ENCODE measurements around the gene PTDSS2. TPM values are rescaled to one million over a fixed set of nuclear protein-coding genes. Genes with fewer than 3 reads are reported as not detected.

PTDSS2 gene
- total RNA-seq, 1 donor from 2014 or later = 47.3 TPM

DNA sequence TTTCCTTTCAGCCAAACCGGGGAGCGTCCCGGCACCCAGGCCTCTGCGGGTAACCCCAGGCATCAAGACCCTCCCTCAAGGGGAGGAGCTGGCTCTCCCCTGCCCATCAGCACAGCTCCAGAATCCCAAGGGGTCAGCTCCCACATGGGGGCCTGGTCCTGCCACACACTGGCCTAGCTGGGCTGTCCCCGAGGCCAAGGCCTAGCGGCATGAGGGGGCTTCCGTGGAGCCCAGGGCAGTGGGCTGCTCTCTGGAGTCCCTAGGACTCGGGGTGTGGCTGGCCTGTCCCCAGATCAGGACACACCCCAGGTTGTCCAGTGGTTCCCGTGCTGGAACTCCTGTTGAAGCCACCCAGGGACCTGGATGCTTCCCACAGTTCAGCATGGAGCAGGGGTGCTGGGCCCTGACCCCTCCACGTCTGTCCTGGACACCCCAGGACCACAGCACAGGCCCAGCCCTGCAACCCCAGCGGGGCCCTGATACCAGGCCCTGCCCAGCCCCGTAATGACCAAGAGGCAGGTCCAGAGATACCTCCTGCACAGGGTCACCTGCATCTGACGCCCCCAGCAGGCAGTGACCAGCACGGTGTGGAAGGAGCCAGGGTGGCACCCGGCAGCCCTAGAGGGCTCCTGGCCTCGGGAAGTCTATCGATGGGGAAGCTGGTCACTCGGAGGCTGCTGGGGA, 79.8 kb downstream of the PTDSS2 start:
- Histone ChIP-seq H3K9me3 (ENCODE audit: insufficient read depth, low read depth, low read length) (no peaks in the 10 kb centered on the region), H4K20me1 (ENCODE audit: insufficient read depth, low read length) (peaks cover 33% of the 10 kb centered on the region), H3K4me3 (ENCODE audit: insufficient read depth, low read depth, low read length) (no peak overlapping the region), H3K4me2 (ENCODE audit: low read length) (no peak overlapping the region), H3K36me3 (ENCODE audit: insufficient read depth, low read length) (peaks cover 3% of the 10 kb centered on the region), H3K27me3 (ENCODE audit: insufficient read depth, low read length) (no peaks in the 10 kb centered on the region), H3K9ac (ENCODE audit: low read length) (no peak overlapping the region), H2AFZ (ENCODE audit: low read depth, low read length) (no peak overlapping the region), H3K27ac (ENCODE audit: low read depth, low read length) (no peak overlapping the region), H3K79me2 (ENCODE audit: insufficient read depth, low read length) (peaks cover 19% of the 10 kb centered on the region), H3K4me1 (ENCODE audit: insufficient read depth, low read length) (peaks cover 10% of the 10 kb centered on the region)
- Mint-ChIP-seq H3K4me3 (ENCODE audit: unreplicated experiment) (no peak overlapping the region), H3K27ac (ENCODE audit: unreplicated experiment) (no peak overlapping the region), H3K9me3 (ENCODE audit: unreplicated experiment) (no peaks in the 10 kb centered on the region), H3K36me3 (ENCODE audit: low read depth, unreplicated experiment) (no peaks in the 10 kb centered on the region), H3K4me1 (ENCODE audit: low read depth, unreplicated experiment) (no peaks in the 10 kb centered on the region), H3K27me3 (ENCODE audit: low read depth, unreplicated experiment) (no peaks in the 10 kb centered on the region)
- FAIRE-seq = no peak
- no peak for DNase-seq (ENCODE audit: low read depth)
- TF ChIP-seq EZH2 (IDR thresholded peaks at IDR 0.05; ENCODE audit: insufficient read depth, low read length) (no peak), CTCF (IDR thresholded peaks at IDR 0.05; ENCODE audit: insufficient read depth, low read depth, low read length) (no peak)

- Histone ChIP-seq H4K20me1 (ENCODE audit: insufficient read depth, low read length) (peaks cover 34% of the 10 kb centered on the region), H3K4me2 (ENCODE audit: low read length) (no peak overlapping the region), H3K4me1 (ENCODE audit: insufficient read depth, low read length) (peaks cover 14% of the 10 kb centered on the region), H3K36me3 (ENCODE audit: insufficient read depth, low read length) (peaks cover 3% of the 10 kb centered on the region), H3K27me3 (ENCODE audit: insufficient read depth, low read length) (no peaks in the 10 kb centered on the region), H3K79me2 (ENCODE audit: insufficient read depth, low read length) (peaks cover 20% of the 10 kb centered on the region), H2AFZ (ENCODE audit: low read depth, low read length) (no peak overlapping the region), H3K9me3 (ENCODE audit: insufficient read depth, low read depth, low read length) (no peaks in the 10 kb centered on the region), H3K4me3 (ENCODE audit: insufficient read depth, low read depth, low read length) (no peak overlapping the region), H3K9ac (ENCODE audit: low read length) (no peak overlapping the region), H3K27ac (ENCODE audit: low read depth, low read length) (no peak overlapping the region)
- Mint-ChIP-seq H3K4me1 (ENCODE audit: low read depth, unreplicated experiment) (peaks cover under 1% of the 10 kb centered on the region), H3K27ac (ENCODE audit: unreplicated experiment) (no peak overlapping the region), H3K4me3 (ENCODE audit: unreplicated experiment) (no peak overlapping the region), H3K36me3 (ENCODE audit: low read depth, unreplicated experiment) (no peaks in the 10 kb centered on the region), H3K27me3 (ENCODE audit: low read depth, unreplicated experiment) (no peaks in the 10 kb centered on the region), H3K9me3 (ENCODE audit: unreplicated experiment) (no peaks in the 10 kb centered on the region)
- no peak for DNase-seq (ENCODE audit: low read depth)
- no peak for TF ChIP-seq CTCF (IDR thresholded peaks at IDR 0.05; ENCODE audit: insufficient read depth, low read depth, low read length)
- no peak for TF ChIP-seq EZH2 (IDR thresholded peaks at IDR 0.05; ENCODE audit: insufficient read depth, low read length)
- FAIRE-seq = no peak
These were observed 81.1 kb downstream of the PTDSS2 start for GRCh38 chr11:530960-531831.

All from astrocyte (in vitro differentiated cells and primary cell).